Ectodermal cell (in vitro differentiated cells): ENCODE data around the gene RRN3.
"Not testable (repeated sequence)": the region's sequence is repeated elsewhere in the genome, so short reads cannot be mapped to it uniquely, and the experiment has no call there.

ENCODE experiments used
- H3K27ac ChIP-seq: 2 replicates; pipeline ENCODE4 v1.7.0; 2013; ENCODE audit warnings: mild to moderate bottlenecking, low read depth, low read length; ENCODE audit not compliant: insufficient read depth, poor library complexity, severe bottlenecking
- H3K27me3 ChIP-seq: 2 replicates; pipeline ENCODE4 v1.7.0; 2013; ENCODE audit warnings: mild to moderate bottlenecking, low read length; ENCODE audit not compliant: insufficient read depth, control insufficient read depth, poor library complexity, severe bottlenecking
- H3K36me3 ChIP-seq: one replicate; pipeline ENCODE4 v1.7.0; 2013; ENCODE audit warnings: low read length; ENCODE audit not compliant: control insufficient read depth, insufficient read depth
- H3K4me1 ChIP-seq: one replicate; pipeline ENCODE4 v1.7.0; 2013; ENCODE audit warnings: low read length; ENCODE audit not compliant: control insufficient read depth, insufficient read depth
- H3K4me3 ChIP-seq: 2 replicates; pipeline ENCODE4 v1.7.0; 2013; ENCODE audit warnings: low read depth, low read length, control low read depth; ENCODE audit not compliant: insufficient read depth
- H3K9me3 ChIP-seq: 2 replicates; pipeline ENCODE4 v1.7.0; 2013; ENCODE audit warnings: mild to moderate bottlenecking, low read length, moderate library complexity; ENCODE audit not compliant: control insufficient read depth
- WGBS, 2 experiments: methylation state at CpG; one replicate each; pipeline ENCODE4 v1.1.7; 2013; ENCODE audit warnings: missing lambda C conversion rate in 2 of 2; 5-methylcytosine and 5-hydroxymethylcytosine counted together

The RRN3 gene

DNA sequence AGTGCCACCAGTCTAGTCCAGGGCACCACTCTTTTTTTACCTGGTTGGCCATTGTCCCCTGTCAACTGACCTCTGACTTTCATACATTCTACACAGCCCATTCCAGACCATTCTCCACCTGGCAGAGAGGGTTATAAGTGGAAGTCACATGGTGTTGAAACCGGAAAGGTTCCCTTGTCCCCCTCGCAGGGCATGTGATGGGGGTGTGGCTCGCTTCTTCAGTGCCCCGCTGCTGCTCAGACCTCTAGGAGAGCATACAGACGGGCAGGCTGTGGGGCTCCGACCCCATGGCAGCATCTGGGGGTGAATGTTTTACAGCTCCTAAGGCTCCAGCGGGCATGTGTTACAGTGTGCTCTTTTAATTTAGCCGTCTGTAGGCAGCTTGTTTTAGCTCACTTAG lies 67.0 kb downstream of the RRN3 start:
- peaks cover 15% of the 10 kb centered on the region for H3K36me3 ChIP-seq
- not testable (repeated sequence) for H3K4me3 ChIP-seq, H3K9me3 ChIP-seq, H3K27ac ChIP-seq, H3K4me1 ChIP-seq, H3K27me3 ChIP-seq
- 86 to 90% methylated on average over 6 to 7 of the region's 8 CpGs for WGBS, 2 experiments

DNA sequence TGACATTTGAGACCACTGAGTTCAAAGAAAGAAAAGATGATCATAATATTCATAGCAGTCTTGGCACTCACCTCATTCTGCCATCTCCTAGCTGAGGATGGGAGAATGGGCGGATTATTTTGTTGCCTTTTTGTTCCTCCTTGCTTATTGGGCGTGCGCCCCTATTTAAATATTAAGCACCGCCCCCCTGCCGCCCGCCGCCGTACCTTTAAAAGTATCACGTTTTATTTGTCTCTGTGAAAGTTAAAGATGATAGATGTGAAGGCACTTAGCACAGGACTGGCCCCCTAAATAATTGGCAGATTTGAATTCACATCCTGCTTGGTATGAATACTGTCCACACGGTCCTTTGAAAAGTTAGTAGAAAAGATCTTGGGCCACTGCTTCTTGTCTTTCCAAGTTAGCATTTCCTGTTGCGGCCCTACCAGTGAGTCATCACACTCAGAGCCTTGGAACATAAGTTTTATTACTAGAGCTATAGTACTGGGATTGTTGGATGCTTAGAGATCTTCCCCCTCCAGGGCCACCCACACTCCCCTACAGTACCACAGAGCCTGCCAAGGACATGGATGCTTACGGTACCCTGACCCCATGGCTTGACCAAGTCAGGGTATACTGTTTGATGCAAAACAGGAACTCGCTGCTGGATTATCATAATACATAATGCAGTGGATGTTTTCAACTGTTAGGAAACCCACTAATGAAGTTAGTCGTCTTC lies 68.7 kb downstream of the RRN3 start:
- 94 to 96% methylated on average over 12 to 13 of the region's 14 CpGs for whole genome bisulfite sequencing, 2 experiments
- not testable (repeated sequence) for H3K27me3 ChIP-seq, H3K9me3 ChIP-seq, H3K4me3 ChIP-seq, H3K36me3 ChIP-seq, H3K4me1 ChIP-seq, H3K27ac ChIP-seq

DNA sequence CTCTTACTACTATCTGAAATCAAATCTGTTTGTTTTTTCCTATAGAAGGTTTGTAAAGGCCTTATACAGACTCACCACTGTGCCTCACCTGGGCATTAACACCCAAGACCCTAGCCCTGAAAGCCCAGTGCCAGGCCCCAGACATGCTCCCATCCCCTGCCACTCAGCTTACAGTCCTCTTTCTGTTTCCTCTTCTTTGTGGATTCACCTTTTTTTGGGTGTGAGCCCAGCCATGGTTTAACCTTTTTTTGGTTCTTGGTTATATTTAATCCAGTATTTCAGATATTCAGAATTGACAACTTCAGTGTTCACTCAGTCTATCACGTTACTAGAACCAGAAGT lies 69.2 kb downstream of the RRN3 start:
- not testable (repeated sequence) for H3K27ac ChIP-seq, H3K9me3 ChIP-seq, H3K27me3 ChIP-seq, H3K36me3 ChIP-seq, H3K4me1 ChIP-seq, H3K4me3 ChIP-seq
- 90 to 94% methylated on average over 1 of the region's 1 CpG for WGBS, 2 experiments

DNA sequence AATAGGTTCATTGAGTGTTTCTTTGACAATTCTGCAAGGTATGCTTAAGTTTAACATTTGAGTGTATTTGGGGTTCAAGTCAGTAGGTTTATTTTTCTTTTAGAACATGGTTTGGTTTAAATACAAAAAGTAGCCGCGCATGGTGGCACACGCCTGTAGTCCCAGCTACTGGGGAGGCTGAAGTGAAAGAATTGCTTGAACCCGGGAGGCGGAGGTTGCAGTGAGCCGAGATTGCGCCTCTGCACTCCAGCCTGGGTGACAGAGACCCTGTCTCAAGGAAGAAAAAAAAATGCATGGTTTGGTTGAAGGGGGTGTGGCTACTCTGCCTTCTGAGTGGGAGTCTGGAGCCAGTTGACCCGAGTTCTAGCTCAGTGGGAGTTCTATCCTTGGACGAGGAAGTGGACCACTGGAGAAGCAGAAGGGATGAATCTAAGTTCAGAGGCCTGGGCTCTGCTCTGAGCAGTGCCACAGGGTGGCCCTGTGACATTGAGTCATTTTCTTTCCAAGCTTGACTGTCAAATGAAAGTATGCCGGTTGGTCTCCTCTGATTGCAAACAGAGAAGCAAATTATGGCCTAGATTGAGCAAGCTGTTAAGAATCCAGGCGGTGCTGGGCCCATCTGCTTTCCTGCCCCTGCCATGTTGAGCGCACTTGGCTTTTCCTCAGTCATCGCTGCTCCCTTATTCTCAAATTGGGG lies 70.5 kb downstream of the RRN3 start:
- 92 to 95% methylated on average over 13 of the region's 13 CpGs for WGBS, 2 experiments
- H3K27me3 ChIP-seq, H3K4me3 ChIP-seq, H3K27ac ChIP-seq, H3K4me1 ChIP-seq, H3K9me3 ChIP-seq: not testable (repeated sequence)
- H3K36me3 ChIP-seq: peaks cover 13% of the 10 kb centered on the region

DNA sequence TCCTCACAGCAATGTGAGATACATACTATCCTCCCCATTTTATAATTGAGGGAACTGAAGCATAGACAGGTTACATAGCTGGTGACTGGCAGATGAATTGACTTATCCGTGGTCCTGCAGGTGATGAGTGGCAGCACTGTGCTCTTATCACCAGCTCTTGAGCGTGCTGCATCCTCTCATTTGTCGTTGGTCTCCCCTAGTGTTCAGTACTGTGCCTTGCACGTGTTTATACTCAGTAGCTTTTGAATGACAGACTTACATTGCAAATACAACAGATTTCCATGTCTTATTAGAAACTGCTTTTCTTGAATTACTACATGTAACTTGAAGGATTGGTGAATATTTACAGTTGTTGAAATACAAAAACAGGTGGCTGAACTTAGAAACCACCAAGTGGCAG lies 71.9 kb downstream of the RRN3 start:
- not testable (repeated sequence) for H3K4me1 ChIP-seq, H3K9me3 ChIP-seq, H3K27ac ChIP-seq, H3K27me3 ChIP-seq, H3K4me3 ChIP-seq
- peaks cover 16% of the 10 kb centered on the region for H3K36me3 ChIP-seq
- 74 to 75% methylated on average over 4 of the region's 4 CpGs for WGBS, 2 experiments

DNA sequence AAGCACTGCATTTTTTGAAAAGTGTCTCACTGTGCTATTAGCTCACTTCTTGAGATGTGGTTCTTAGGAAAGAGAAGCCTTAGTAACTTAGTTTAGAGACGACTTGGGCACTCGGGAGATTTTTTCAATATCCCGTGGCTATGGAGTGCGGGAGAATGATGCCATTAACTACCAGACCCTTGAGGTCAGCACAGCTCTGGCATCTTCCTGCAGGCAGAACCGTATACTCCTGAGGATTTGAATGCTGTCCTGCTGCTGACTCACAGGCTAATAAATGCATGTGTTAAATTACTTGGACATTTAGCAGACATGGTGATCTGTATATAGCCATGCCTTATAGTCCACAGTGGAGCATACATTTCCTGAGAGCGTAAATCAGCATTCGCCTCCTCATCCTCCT lies 72.6 kb downstream of the RRN3 start:
- H3K27ac ChIP-seq, H3K4me1 ChIP-seq, H3K27me3 ChIP-seq, H3K4me3 ChIP-seq, H3K9me3 ChIP-seq: not testable (repeated sequence)
- H3K36me3 ChIP-seq: peaks cover 16% of the 10 kb centered on the region
- WGBS, 2 experiments: 94 to 95% methylated on average over 7 of the region's 7 CpGs

DNA sequence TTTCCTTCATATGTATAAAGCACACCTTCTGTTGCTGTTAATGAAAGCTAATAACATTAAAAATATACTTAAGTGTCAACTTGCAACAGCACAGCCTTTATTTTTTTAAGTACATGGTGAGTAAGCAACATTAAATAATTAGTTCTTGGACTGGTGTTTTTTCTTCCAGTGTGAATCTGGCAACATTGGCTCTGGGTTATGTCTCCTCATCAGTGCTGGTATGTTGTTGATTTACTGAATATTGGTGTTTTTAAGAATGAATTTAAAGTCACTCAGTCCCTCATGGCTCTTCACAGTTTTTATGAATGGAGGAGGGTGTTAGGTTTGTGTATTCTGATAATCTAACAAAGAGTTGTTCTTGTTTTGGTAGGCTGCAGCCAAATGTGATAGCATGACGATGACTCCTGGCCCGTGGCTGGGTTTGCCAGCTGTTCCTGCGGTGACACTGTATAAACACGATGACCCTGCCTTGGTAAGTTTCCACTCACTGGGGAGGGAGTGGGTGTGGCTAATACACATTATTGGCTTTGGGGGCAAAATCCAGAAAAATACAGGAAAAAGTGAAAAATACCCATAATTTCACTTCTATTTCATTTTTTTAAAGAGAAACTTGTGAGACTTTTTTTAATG lies 77.0 kb downstream of the RRN3 start:
- H3K4me3 ChIP-seq, H3K9me3 ChIP-seq, H3K4me1 ChIP-seq, H3K27me3 ChIP-seq, H3K27ac ChIP-seq: not testable (repeated sequence)
- H3K36me3 ChIP-seq: peaks cover 13% of the 10 kb centered on the region
- WGBS, 2 experiments: 94 to 98% methylated on average over 4 of the region's 4 CpGs

DNA sequence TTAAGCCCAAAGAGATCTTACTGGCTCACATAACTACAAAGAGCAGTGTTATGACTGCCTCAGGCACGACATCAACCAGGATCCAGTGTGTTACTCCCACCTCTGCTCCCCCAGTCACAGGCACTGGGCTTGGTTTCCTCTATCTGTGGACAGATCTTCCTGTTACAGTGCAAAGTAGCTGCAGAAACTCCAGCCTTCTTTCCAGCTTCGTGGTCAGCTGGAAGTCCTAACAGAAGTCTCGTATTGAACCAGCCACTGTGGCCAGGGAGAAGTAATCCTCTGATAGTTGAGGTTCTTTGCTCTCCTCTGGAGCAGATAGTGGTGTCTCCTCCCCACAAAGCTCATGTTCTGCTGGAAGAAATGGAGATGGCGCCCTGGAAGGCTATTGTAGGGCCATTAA lies 77.7 kb downstream of the RRN3 start:
- not testable (repeated sequence) for H3K4me3 ChIP-seq, H3K9me3 ChIP-seq, H3K27ac ChIP-seq, H3K27me3 ChIP-seq, H3K4me1 ChIP-seq
- WGBS, 2 experiments: 92% methylated on average over 4 of the region's 4 CpGs
- peaks cover 13% of the 10 kb centered on the region for H3K36me3 ChIP-seq

DNA sequence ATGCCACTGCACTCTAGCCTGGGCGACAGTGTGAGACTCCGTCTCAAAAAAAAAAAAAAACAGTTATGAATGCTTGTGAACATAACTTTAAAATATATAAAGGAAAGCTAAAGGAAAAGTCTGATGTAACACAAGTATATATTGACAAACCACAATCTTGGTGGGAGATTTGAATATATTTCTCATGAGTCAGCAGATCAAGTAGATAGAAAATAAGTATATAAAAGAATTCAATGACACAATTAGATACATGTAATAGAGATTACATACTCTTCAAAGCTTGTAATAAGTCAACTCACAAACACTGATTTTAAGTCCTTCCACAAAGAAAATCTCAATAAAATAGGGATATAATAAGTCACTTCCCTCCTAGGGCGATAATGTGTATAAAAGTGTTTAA lies 78.4 kb downstream of the RRN3 start:
- H3K27me3 ChIP-seq, H3K4me3 ChIP-seq, H3K27ac ChIP-seq, H3K4me1 ChIP-seq, H3K9me3 ChIP-seq: not testable (repeated sequence)
- peaks cover 13% of the 10 kb centered on the region for H3K36me3 ChIP-seq
- WGBS, 2 experiments: 93 to 100% methylated on average over 2 to 3 of the region's 3 CpGs

DNA sequence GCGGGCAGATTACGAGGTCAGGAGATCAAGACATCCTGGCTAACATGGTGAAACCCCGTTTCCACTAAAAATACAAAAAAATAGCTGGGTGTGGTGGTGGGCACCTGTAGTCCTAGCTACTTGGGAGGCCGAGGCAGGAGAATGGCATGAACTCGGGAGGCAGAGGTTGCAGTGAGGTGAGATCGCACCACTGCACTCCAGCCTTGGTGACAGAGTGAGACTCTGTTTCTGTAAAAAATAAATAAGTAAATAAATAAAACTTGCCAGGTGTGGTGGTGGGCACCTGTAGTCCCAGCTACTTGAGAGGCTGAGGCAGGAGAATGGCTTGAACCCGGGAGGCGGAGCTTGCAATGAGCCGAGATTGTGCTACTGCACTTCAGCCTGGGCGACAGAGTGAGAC lies 81.1 kb downstream of the RRN3 start:
- 93 to 95% methylated on average over 9 of the region's 10 CpGs for WGBS, 2 experiments
- H3K36me3 ChIP-seq: peaks cover 14% of the 10 kb centered on the region
- not testable (repeated sequence) for H3K27ac ChIP-seq

More for the DNA sequence above, 81.1 kb downstream of the RRN3 start:
- not testable (repeated sequence) for H3K4me1 ChIP-seq, H3K9me3 ChIP-seq, H3K27me3 ChIP-seq, H3K4me3 ChIP-seq
